ENCODE data around the gene LRRTM2. TPM values are rescaled to one million over a fixed set of nuclear protein-coding genes. Genes with fewer than 3 reads are reported as not detected.

Gene LRRTM2
- total RNA-seq, 1 donor from 2014 or later = not detected

- Histone ChIP-seq H3K27me3 (ENCODE audit: low read depth) (no peaks in the 10 kb centered on the region), H3K9me3 (replicated peaks) (no peaks in the 10 kb centered on the region), H3K4me1 (peaks cover 48% of the 10 kb centered on the region), H3K27ac (replicated peaks) (no peak overlapping the region), H3K36me3 (peaks cover 22% of the 10 kb centered on the region), H3K4me3 (no peak overlapping the region)
- DNase-seq = no peak
- TF ChIP-seq, protein P1, sequence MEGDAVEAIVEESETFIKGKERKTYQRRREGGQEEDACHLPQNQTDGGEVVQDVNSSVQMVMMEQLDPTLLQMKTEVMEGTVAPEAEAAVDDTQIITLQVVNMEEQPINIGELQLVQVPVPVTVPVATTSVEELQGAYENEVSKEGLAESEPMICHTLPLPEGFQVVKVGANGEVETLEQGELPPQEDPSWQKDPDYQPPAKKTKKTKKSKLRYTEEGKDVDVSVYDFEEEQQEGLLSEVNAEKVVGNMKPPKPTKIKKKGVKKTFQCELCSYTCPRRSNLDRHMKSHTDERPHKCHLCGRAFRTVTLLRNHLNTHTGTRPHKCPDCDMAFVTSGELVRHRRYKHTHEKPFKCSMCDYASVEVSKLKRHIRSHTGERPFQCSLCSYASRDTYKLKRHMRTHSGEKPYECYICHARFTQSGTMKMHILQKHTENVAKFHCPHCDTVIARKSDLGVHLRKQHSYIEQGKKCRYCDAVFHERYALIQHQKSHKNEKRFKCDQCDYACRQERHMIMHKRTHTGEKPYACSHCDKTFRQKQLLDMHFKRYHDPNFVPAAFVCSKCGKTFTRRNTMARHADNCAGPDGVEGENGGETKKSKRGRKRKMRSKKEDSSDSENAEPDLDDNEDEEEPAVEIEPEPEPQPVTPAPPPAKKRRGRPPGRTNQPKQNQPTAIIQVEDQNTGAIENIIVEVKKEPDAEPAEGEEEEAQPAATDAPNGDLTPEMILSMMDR (IDR thresholded peaks at IDR 0.05; ENCODE audit: borderline replicate concordance) = no peak
- intact Hi-C loops (cut with micrococcal nuclease) = no loop called here
These were observed 23.2 kb upstream of the LRRTM2 start for GRCh38 chr5:138898299-138898698.

DNA sequence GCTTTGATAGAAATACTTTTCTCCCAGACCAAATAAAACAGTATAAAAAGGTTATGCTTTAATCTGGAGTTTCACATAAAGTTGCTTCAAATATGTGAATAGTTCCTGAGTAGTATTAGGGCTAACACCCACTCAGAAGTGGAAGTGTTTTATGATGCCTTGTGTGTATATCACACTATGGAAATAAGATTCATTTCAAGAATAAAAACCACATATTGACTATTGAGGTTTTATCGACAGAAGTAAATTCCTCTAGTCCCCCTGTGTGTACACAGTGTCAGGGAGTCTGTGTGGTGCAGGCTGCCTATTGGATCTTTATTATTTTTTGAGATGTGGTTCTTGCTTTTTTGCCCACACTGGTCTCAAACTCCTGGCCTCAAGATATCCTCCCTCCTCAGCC is 20.8 kb upstream of the LRRTM2 start:
- Histone ChIP-seq H3K36me3 (peaks cover 22% of the 10 kb centered on the region), H3K9me3 (replicated peaks) (no peaks in the 10 kb centered on the region), H3K4me1 (peaks cover 26% of the 10 kb centered on the region), H3K27me3 (ENCODE audit: low read depth) (no peaks in the 10 kb centered on the region), H3K27ac (replicated peaks) (no peak overlapping the region), H3K4me3 (no peak overlapping the region)
- intact Hi-C loops (cut with micrococcal nuclease) = no loop called here
- TF ChIP-seq, protein P1 (IDR thresholded peaks at IDR 0.05; ENCODE audit: borderline replicate concordance) = no peak
- DNase-seq = no peak

DNA sequence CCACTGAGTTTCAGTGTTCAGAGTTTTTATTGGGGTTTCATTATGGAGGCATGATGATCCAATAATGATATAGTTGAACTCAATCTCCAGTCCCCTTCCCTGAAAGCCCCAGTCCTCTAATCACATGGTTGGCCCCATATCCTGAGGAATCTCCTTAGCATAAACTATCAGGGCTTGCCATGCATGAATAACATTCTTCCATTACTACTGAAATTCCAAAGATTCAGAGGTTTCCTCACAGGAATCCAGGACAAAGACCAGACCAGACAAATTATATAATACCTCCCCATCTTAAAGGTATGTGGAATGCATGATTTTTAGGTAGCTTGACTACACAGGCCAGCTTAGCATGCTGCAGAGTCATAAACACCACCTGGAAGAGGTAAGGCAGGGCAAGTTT is 15.5 kb upstream of the LRRTM2 start:
- peaks cover 8% of the 10 kb centered on the region for H3K9me3 ChIP-seq (replicated peaks)
- peaks cover 4% of the 10 kb centered on the region for H3K4me1 ChIP-seq
- no peaks in the 10 kb centered on the region for H3K27me3 ChIP-seq (ENCODE audit: low read depth)
- TF ChIP-seq, protein P1 (IDR thresholded peaks at IDR 0.05; ENCODE audit: borderline replicate concordance) = no peak
- H3K36me3 ChIP-seq = peaks cover 62% of the 10 kb centered on the region
- H3K4me3 ChIP-seq = no peak overlapping the region
- DNase-seq = no peak
- intact Hi-C loops (cut with micrococcal nuclease) = no loop called here
- H3K27ac ChIP-seq (replicated peaks) = no peak overlapping the region

DNA sequence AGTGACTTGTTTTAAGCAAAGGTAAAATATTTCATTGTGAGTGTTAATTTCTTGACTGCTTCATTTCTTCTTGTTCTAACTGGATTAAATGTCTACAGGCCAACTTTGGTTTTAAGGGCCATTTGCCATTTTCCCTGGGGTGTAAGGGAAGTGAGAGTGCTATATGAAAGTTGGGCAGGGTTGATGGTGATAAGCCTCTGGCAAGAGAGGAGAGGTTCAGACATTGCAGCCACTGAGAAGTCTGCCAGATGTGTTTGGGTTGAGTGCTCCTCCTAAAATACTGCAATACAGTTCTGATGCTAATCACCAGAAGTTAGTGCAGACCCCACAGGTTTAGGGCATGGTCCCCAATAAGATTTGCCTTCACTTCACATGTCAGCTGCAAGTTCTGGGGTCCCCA is 14.9 kb upstream of the LRRTM2 start:
- Histone ChIP-seq H3K36me3 (peaks cover 62% of the 10 kb centered on the region), H3K4me3 (no peak overlapping the region), H3K9me3 (replicated peaks) (peaks cover 8% of the 10 kb centered on the region), H3K4me1 (peaks cover 5% of the 10 kb centered on the region), H3K27me3 (ENCODE audit: low read depth) (no peaks in the 10 kb centered on the region), H3K27ac (replicated peaks) (no peak overlapping the region)
- TF ChIP-seq, protein P1 (IDR thresholded peaks at IDR 0.05; ENCODE audit: borderline replicate concordance) = no peak
- intact Hi-C loops (cut with micrococcal nuclease) = loop anchor here (10.0 kb wide), 1 partner anchor 185 kb away; no protein-coding TSS in a partner anchor
- DNase-seq = no peak

GRCh38 chr5:138884554-138884953 is 9.4 kb upstream of the LRRTM2 start:
- Histone ChIP-seq H3K9me3 (replicated peaks) (no peaks in the 10 kb centered on the region), H3K4me1 (peaks cover 29% of the 10 kb centered on the region), H3K27ac (replicated peaks) (no peak overlapping the region), H3K27me3 (ENCODE audit: low read depth) (no peaks in the 10 kb centered on the region), H3K36me3 (peaks cover 35% of the 10 kb centered on the region), H3K4me3 (no peak overlapping the region)
- no peak for DNase-seq
- TF ChIP-seq, protein P1 (IDR thresholded peaks at IDR 0.05; ENCODE audit: borderline replicate concordance) = no peak
- intact Hi-C loops (cut with micrococcal nuclease) = loop anchor here (10.0 kb wide), 1 partner anchor 190 kb away; no protein-coding TSS in a partner anchor
